LoVo (cell line): ENCODE measurements around the gene PRAC2.
"Not testable (repeated sequence)": the region's sequence is repeated elsewhere in the genome, so short reads cannot be mapped to it uniquely, and the experiment has no call there.

ENCODE experiments used
- DNase-seq: peaks from one replicate; pipeline ENCODE4 v3.0.0-alpha.2; 2016; ENCODE audit warnings: low spot score

Gene PRAC2

DNA sequence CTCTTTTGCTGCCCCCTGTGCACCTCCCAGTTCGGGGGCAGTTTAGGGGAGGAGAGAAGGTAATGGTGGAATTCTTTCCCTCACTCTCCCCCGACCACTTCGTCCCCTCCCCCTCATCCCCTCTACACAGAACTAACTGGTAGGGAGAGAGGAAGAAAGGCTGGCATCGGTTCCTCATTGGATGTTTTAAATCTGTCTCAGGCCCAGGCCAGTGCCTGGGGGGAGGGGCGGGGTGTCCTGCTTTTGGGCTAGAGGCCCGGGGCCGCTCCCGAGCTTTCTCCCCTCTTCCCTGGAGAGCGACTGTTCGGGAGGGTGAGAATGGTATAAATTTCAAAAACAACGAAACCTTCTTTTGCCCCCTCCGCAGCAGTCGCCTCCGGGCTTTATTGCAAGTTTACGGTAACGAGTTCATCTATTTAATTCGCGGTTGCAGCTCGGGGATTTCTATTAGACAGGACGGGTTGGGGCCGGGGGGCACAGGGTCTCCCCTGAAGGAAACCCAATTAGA is at the start of gene PRAC2:
PRAC2 (plus strand) TSS at position 271 of the 508 bp plus-strand sequence. CDS start 1,226 bp downstream, outside the sequence.
- no peak for DNase-seq

DNA sequence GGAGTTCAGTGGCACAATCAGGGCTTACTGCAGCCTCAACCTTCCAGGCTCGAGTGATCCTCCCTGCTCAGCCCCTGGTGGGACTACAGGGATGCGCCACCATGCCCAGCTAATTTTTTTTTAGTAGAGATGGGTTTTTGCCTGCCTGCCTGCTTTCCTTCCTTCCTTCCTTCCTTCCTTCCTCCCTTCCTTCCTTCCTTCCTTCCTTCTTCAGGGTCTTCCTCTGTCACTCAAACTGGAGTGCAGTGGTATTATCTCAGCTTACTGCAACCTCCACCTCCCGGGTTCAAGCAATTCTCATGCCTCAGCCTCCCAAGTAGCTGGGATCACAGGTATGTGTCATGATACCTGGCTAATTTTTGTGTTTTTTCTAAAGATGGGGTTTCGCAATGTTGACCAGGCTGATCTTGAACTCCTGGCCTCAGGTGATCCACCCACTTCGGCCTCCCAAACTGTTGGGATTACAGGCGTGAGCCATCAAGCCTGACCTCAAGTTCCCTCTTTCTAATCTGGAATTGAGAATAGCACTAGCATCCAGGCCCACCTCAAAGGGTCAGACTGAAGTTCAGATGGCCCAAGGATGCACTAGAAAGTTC is 45.9 kb upstream of the PRAC2 start:
- DNase-seq, result no peak

DNA sequence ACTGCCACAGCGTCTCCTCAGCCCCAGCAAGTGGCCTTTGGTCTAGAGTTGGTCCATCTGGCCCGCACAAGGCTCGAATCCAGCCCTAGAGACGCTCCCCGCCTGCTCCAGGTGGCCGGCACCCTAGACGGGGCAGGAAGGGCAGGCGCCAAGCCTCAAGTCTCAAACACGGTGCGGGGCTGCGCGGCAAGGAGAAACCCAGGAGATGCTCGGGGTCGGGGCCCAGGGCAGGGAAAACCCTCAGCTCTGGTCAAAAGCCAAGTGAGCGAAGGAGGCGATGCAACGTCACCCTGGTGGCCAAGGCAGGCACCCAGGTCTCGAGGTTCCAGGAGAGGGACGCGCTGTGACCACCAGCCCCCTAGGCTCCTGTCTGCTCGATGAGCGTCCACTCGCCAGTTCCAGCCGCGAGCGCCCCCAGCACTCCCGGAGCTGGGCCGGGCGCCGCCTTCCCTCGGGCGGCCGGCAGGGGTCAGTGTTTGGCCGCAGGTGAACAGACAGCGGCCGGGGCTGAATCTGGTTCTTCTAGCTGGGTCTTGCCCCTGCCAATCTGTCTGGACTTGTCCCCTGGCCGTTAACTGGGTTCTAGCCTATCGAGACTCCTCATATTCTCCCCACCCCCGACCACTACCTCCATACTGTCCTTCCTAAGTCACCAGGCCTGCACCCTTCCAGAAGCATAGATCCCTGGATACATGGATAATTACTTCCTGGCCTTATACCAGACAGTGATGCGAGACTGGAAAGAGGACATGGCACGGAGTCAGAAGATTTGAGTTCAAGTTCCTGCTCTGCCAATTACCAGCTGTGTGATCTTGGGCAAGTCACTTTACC is 44.6 kb upstream of the PRAC2 start:
- DNase-seq, result no peak

DNA sequence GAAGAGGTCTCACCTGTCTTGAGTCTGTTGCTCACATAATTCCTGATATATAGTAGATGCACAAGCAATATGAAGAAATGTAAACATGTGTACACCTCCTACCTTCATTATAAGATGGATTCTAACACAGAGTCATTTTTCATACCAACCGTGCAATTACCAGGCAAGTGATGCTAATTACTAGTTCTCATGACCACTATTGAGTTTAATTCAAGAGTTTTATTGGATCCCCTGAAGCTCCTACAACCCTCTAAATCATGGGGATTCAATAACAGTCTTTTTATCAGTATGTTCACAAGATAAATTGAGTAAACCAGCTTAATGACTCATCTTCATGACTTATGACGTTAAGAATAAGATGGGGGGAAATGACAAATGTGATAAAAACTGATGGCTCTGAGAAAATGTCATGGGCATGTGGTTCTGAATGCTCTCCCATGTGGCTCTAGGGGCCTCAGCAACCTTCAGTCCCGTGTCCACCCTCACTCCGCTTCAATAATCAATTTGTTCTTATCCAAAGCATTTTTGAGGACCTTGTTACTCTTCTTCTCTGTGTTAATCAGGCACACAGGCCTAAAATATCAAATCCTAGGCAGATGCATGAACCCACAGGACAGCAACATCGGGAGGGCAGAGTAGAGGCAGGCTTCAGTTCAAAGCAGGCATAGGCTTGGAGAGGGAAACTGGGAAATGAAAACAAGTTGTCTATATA is 43.4 kb upstream of the PRAC2 start:
- no peak for DNase-seq

DNA sequence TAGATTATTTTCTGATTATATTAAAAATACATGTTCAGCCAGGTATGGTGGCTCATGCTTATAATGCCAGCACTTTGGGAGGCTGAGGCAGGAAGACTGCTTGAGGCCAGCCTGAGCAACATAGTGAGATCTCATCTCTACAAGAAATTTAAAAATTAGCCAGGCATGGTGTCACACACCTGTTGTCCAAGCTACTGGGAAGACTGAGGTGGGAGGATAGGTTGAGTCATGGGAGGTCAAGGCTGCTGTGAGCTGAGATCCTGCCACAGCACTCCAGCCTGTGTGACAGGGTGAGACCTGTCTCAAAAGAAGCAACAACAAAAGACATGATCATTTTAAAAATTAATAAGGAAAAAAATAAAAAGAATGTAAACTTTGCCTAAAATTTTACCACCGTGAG is 41.4 kb upstream of the PRAC2 start:
- DNase-seq, result no peak

DNA sequence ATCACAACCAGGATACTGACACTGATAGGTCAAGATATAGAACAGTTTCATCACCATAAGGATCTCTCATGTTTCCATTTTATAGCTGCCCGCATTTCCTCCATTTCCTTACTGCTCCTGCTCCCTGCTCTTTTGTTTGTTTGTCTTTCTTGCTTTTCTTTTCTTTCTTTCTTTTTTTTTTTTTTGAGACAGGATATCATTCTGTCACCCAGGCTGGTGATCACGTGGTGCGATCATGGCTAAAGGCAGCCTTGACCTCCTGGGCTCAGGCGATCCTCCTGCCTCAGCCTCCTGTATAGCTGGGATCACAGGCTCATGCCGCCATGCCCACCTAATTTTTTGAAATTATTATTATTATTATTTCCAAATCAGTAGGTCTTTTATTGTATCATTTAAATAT is 32.3 kb upstream of the PRAC2 start:
- no peak for DNase-seq

DNA sequence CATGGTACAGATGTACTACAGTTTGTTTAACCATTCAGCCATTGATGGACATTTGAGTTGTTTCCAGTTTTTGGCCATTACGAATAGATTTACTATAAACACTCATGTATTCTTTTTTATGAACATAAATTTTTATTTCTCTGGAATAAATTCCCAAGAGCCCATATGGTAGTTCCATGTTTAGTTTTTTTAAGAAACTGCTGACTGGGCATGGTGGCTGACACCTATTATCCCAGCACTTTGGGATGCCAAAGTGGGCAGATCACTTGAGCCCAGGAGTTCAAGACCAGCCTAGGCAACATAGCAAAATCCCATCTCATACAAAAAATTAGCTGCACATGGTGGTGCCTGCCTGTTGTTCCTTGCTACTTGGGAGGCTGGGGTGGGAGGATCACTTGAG is 30.9 kb upstream of the PRAC2 start:
- DNase-seq, result no peak

DNA sequence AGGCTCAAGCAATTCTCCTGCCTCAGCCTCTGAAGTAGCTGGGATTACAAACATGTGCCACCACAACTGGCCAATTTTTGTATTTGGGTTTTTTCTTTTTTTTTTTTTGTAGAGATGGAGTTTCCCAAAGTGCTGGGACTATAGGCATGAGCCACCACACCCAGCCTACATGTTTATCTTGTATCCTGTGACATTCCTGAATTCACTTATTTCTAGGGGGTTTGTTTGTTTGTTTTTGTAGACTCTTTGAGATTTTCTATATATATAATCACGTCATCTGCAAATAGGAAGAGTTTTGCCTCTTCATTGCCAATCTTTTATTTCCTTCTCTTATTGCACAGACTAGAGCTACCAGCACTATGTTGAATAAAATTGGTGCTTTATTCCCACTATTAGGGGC is 29.8 kb upstream of the PRAC2 start:
- no peak for DNase-seq

DNA sequence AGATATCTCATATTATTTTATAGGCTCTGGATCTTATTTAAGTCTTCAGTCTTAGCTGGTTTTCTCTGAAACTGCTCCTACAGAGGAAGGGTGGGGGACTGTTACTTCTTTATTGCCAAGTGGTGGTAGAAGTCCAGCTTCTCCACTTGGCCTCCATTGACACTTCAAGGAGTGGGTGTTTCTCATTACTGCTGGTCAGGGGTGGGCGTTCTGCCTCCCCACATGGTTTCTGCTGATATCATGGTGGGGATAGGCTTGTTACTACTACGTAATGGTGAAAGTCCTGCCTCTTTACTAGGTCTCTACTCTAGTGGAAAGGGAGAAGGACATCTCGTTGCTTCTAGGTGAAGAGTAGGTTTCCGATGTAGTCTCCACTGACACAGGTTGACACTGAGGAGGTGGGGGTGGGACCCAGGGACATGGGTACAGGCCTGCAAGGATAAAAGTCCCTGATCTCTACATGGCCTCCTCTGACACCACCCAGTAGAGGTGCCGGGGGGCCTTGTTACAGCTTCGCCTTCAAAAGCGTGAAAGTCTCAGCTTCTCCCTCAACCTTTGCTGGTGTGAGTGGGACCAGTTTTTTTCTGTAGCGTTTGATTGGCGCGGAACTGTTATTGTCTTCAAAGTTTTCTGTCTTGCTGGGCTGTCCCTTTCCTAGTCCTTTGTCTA is 21.0 kb upstream of the PRAC2 start:
- no peak for DNase-seq

DNA sequence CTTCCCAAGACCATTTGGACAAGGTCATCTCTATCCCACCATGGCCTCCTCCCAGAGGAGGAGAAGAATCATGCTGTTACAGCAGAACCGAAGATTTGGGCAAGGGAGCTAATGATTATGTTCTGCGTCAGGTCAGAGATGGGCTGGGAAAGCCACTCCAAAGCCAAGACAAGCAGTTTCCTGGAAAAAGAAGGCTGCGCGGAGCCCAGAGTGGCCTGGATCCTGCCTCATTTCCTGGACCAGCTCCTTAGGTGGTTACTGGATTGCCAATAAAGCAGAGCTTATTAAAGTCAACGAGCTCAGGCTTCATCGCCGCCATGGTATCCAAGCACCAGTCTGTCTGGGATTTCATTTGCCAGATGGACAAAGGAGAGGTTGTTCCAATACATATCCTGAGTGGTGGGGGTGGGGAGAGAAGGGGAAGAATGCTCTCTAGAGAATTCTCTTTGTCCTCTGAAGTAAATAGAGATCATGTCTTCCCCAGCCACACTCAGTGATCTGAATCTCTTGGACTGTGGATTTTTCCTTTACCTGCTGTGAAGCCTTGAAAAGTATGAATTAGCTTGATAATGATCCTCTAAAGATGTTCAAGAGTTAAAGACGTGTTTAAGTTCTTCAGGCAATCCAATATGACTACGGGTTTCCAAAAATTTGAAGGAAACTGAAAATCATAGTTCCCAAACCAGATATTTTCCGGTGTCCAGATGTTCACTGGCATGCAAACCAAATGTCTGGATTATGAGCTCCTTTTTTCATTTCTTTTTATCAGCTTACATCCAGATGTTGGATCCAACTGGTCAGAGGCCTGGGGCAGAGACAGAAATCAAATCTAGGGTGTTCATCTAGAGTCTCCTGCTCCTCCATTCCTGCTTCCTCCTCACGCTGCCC is 18.4 kb upstream of the PRAC2 start:
- no peak for DNase-seq

DNA sequence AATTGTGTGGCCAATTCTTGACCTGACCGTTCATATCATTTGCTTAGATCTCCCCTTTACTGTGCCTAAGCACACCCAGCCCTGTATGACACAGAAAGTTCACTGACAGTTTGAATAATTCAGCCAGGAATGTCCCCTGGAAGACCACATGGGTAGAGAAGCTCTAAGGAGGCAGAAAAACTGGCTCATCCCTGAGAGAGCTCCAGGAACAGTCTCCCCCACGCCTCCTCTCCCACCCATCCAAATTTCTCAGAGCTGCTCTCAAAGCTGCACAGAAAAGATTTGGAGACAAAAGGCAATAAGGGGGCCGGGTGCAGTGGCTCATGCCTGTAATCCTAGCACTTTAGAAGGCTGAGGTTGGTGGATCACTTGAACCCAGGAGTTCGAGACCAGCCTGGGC is 11.9 kb upstream of the PRAC2 start:
- DNase-seq, result no peak

DNA sequence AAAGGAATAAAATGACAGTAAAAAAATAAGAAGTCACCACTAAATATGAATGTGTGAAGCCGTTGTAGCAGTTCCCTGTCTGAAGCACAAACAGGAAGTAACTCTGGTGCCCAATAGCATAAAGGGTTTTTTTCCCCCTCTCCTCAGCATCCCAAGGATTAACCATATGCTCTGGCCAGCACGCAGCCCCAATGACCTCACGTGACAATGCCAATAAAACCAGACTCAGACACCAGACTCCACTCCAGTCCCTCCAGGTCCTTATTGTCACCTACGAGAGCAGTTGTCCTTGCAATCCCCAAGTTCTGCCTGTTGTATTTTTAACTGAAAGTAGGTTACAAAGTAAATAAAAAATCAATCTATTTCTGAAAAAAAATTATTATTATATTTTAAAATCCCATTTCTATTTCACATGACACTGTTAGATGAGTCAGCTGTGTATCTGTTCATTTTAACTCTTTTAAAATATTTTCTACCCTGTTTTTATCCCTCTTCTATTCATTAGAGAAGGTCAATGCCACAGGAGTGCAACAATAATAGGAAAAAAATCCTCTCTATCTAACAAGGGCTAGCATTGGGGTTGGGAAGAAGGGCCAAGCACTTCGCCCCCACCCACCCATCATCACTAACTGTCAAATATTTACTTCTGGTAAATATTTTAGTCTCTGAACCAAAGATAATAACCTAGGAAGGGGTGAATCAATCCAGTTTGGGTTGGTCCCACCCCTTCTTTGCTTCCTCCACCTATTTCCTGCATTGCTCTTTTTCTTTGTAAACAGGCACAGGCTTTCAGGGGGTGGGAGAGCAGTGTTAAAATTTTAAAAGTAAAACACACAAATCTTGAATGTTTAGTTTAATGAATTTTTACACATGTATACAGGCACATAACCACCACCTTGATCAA is 7.2 kb upstream of the PRAC2 start:
- DNase-seq, result no peak

DNA sequence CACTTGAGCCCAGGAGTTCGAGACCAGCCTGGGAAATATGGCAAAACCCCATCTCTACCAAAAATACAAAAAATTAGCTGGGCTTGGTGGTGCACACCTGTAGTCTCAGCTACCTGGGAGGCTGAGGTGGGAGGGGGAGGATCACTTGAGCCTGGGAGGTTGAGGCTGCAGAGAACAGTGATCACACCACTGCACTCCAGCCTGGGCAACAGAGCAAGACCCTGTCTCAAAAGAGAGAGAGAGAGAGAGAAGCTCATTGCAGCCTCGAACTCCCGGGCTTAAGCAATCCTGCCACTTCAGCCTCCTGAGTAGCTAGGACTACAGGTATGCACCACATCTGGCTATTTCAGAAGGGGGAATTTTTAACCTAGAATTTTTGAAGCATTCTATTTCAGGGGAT is 6.4 kb upstream of the PRAC2 start:
- DNase-seq, result not testable (repeated sequence)

DNA sequence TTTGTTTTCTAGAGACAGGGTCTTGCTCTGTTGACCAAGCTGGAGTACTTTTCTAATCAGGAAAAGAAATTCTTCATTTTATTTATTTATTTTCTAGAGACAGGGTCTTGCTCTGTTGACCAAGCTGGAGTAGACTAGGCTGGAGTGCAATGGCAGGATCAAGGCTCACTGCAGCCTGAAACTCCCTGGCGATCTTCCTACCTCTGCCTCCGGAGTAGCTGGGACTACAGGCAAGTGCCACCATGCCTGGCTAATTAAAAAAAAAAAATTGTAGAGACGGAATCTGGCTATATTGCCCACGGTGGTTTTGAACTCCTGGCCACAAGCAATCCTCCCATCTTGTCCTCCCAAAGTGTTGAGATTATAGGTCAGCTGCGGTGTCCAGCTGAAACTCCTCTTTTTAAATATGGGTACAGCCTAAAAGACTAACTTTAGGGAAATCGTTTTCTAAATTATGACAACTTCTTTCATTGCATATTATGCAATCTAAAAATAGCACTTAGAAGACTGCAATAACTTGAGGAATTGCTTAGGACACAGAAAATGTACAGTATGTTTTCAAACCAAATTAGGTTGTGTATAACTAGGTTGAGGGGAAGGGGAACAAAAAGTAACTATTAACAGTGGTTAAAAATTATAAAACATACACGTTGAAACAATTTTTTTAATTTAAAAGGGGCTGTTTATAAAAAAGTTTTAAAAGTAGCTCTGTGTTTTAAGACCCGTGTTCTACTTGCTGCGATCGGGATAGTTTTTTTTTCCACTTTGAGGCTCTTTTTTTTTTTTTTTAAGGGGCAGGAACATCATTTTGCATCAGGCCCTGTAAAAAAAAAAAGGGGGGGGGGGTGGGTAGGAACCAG is 5.4 kb upstream of the PRAC2 start:
- DNase-seq, result no peak

DNA sequence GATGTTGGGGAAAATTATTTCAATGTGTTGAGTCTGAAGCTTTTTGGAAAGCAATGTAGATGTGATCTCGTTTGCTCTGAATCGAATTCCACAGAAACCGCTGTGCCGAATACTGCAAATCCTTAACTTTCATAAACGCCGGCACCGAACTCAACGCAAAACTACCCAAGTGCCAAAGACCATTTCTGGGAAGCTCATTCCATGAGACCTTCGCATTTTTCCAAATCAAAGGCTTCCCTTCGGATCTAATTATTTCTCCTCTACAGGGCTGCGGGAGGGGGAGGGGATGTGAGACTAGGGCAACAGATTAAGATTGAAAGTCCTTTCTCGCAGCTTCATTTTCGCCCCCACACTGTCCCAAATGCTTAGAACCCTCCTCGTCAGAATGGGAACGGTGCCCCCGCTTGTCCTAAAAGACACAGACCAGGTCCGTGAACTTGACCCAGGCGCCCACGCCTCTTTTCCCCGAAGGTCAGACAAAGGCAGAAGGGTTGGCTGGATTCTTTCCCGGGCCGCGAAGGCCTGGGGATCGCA is 4.7 kb upstream of the PRAC2 start:
- DNase-seq, result peak; percentile 8

DNA sequence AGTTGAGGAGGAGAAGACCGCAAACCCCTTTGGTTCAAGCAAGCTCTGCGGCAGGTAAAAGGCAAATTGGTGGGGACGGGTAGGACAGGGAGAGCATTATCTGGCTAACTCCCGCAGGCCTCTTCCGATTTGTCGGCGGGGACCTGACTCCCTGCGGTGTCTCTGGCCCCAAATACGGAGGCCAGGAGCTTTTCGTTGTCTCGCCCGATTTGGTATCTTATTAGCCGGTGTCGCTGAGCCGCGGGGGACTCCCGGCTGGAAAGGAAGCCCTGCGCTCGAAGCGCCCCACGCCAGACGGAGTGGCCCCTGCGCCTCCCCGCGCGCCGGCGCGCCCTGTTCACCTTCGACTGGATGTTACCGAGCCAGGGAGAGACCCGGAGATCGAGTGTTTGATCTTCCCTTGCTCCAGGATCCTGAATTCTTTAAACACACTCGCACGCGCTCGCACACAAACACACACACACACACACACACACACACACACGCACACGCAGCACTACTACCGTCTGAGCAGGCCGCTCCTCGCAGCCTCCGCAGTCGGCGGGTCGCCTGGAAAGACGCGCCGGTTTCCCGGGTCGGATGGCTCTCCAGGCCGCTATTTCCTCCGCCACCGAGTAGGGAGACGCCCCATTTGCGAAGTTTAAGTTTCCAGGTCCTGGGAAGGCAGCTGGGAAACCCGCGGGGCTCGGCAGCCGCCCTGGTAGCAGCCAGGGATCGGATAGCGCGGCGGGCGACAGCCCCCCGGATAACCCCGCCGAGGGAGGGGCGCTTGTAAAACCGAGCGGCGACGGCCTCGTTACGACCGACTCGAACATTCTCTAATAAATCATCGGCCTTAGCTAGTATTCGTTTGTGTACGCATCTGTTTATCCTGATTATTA is 4.0 kb upstream of the PRAC2 start:
- peak; percentile 32 for DNase-seq

DNA sequence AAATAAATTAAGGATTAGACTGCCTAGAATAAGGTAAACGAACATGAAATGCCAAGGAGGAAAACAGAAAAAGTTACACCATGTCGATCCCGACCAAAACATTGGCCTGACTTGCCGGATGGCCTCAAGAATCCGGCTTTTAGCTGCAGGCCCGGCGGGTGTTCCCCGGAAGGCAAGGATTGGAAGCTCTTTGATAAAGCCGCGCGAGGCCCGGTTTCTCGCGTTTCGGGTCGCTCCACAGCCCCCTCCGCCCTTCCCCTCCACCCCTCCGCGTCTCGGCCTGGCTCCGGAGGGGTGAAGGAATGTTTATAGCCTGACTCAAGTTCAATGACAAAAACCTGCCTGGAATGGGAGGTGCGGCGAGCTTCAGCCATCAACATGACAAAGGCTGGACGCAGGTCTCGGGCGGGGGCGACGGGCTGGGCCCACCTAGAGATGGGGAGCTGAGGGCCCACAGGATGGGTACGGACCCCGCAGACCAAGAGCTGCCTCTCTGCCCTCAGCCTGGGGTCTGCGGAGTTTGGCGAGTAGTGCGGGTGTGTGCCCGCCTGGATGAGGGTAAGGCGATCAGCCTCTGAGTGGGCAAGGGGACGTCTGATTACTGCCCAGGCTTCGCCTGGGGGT is 3.2 kb upstream of the PRAC2 start:
- peak; percentile 74 for DNase-seq
